Osteocyte (in vitro differentiated cells): Measurements from ENCODE around the gene FYB1. TPM values are rescaled to one million over a fixed set of nuclear protein-coding genes. Genes with fewer than 3 reads are reported as not detected.

Source experiments
- DNase-seq: peaks from one replicate; pipeline ENCODE4 v3.0.0; 2021; ENCODE audit warnings: mixed read lengths; ENCODE audit not compliant: unreplicated experiment; ENCODE audit errors: extremely low spot score
- H3K27ac Mint-ChIP-seq: one replicate; pipeline ENCODE4 v1.8.0; 2021; ENCODE audit warnings: mild to moderate bottlenecking, mixed read lengths; ENCODE audit not compliant: unreplicated experiment
- H3K27me3 Mint-ChIP-seq: one replicate; pipeline ENCODE4 v1.8.0; 2021; ENCODE audit warnings: mixed read lengths; ENCODE audit not compliant: unreplicated experiment
- H3K36me3 Mint-ChIP-seq: one replicate; pipeline ENCODE4 v1.8.0; 2021; ENCODE audit warnings: mixed read lengths; ENCODE audit not compliant: unreplicated experiment
- H3K4me1 Mint-ChIP-seq: one replicate; pipeline ENCODE4 v1.8.0; 2021; ENCODE audit warnings: mixed read lengths; ENCODE audit not compliant: unreplicated experiment
- H3K4me3 Mint-ChIP-seq: one replicate; pipeline ENCODE4 v1.8.0; 2021; ENCODE audit warnings: mild to moderate bottlenecking, moderate library complexity, mixed read lengths; ENCODE audit not compliant: unreplicated experiment
- H3K9me3 Mint-ChIP-seq: one replicate; pipeline ENCODE4 v1.8.0; 2021; ENCODE audit warnings: mixed read lengths; ENCODE audit not compliant: unreplicated experiment
- CTCF ChIP-seq: fragments of 200-600 bp; sonication (generic); IDR thresholded peaks from 2 replicates; pipeline ENCODE4 v1.5.0; 2021; ENCODE audit warnings: antibody characterized with exemption, mild to moderate bottlenecking, moderate library complexity
- total RNA-seq: library from RNA; stranded (reverse); gene quantifications from 2 replicates; pipeline ENCODE4 v1.2.1, GENCODE V29; 2021

Gene FYB1
- total RNA-seq, 1 donor from 2014 or later, result not detected

- no peak for TF ChIP-seq CTCF
- H3K4me3 Mint-ChIP-seq, result no peak overlapping the region
- no peak overlapping the region for H3K27ac Mint-ChIP-seq
- peaks cover 9% of the 10 kb centered on the region for H3K4me1 Mint-ChIP-seq
- H3K27me3 Mint-ChIP-seq, result no peaks in the 10 kb centered on the region
- no peaks in the 10 kb centered on the region for H3K36me3 Mint-ChIP-seq
- no peaks in the 10 kb centered on the region for H3K9me3 Mint-ChIP-seq
- DNase-seq, result no peak
Measured at GRCh38 chr5:39143151-39143860, 76.1 kb downstream of the FYB1 start.

DNA sequence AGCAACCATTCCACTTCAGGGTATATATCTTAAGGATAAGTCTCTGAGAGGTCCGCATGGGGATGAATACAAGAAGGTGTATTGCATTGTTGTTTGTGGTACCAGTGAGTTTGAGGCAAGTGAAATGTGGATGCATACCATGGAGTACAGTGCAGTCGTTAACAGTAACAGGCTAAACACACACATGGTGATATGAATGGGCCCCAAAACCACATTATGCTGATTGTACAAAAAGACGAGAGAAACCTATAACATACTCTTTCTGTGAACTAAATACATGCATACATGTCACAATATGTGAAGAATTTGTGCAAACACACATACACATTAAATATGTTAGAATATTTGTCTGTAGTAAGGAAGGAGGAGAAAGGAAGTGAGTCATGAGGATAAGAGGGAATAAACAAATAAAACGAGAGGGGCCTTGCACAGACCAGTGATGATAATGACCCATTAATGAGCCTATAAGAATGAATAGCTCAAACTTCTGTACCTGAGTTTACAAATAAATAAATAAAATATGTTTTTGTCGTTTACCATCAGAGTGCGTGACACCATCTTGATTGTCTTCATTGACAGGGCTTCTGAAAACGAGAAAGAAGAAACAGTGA, 78.7 kb downstream of the FYB1 start:
- Mint-ChIP-seq H3K4me3 (no peak overlapping the region), H3K27ac (no peak overlapping the region), H3K9me3 (no peaks in the 10 kb centered on the region), H3K27me3 (no peaks in the 10 kb centered on the region), H3K36me3 (no peaks in the 10 kb centered on the region), H3K4me1 (peaks cover 15% of the 10 kb centered on the region)
- DNase-seq, result no peak
- TF ChIP-seq CTCF, result no peak

DNA sequence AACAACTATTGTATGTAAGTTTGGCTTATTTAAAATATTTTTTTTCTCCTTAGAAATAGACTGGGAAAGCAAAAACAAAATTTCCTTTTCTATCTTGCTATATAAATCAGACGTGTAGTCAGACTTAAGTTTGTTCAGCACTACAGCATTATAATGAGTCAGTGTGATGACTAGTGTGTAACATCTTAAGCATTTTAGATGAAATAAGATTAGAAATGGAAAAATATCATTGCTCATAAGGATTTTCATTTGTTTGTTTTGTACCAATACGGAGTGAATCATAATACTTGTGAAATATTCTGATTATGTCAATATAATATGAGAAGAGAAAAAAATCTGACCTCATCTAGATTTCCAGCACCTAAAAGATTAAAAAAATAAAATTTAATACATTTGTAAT, 80.5 kb downstream of the FYB1 start:
- H3K36me3 Mint-ChIP-seq, result no peaks in the 10 kb centered on the region
- no peaks in the 10 kb centered on the region for H3K9me3 Mint-ChIP-seq
- peaks cover 15% of the 10 kb centered on the region for H3K4me1 Mint-ChIP-seq
- H3K27ac Mint-ChIP-seq, result no peak overlapping the region
- H3K27me3 Mint-ChIP-seq, result no peaks in the 10 kb centered on the region
- no peak overlapping the region for H3K4me3 Mint-ChIP-seq
- DNase-seq, result no peak
- TF ChIP-seq CTCF, result no peak

- H3K4me3 Mint-ChIP-seq, result no peak overlapping the region
- H3K36me3 Mint-ChIP-seq, result no peaks in the 10 kb centered on the region
- H3K27me3 Mint-ChIP-seq, result no peaks in the 10 kb centered on the region
- peak; percentile 17 for TF ChIP-seq CTCF
- peaks cover 15% of the 10 kb centered on the region for H3K4me1 Mint-ChIP-seq
- H3K9me3 Mint-ChIP-seq, result no peaks in the 10 kb centered on the region
- no peak for DNase-seq
- H3K27ac Mint-ChIP-seq, result no peak overlapping the region
Measured at GRCh38 chr5:39137819-39138451, 81.4 kb downstream of the FYB1 start.

- Mint-ChIP-seq H3K27ac (no peak overlapping the region), H3K9me3 (no peaks in the 10 kb centered on the region), H3K4me3 (no peak overlapping the region), H3K4me1 (peaks cover 15% of the 10 kb centered on the region), H3K27me3 (no peaks in the 10 kb centered on the region), H3K36me3 (no peaks in the 10 kb centered on the region)
- TF ChIP-seq CTCF, result no peak
- no peak for DNase-seq
Measured at GRCh38 chr5:39137391-39137790, 82.0 kb downstream of the FYB1 start.
